Natural killer cell treated with Interleukin-12 subunit alpha and Interleukin-12 subunit beta and Interleukin-15 and Interleukin-18, amount 100 ng/mL, for 72 hours (primary cell): ENCODE results near the gene ALG5. TPM values are rescaled to one million over a fixed set of nuclear protein-coding genes. Genes with fewer than 3 reads are reported as not detected.

Source experiments
- total RNA-seq, 2 donors: library from RNA; stranded (reverse); gene quantifications; one replicate each; pipeline ENCODE4 v1.2.3, GENCODE V29; 2022

Gene ALG5
- total RNA-seq, 2 donors from 2014 or later: 34.7 to 34.9 TPM

Other genes with a start within 250 kb of the ALG5 start
- 10 to 100 TPM in 1 of 2 donors, 1 to 10 TPM in 1; 6.7 to 13.6 TPM for gene RFXAP, start 180.1 kb downstream of the ALG5 start, total RNA-seq
- not detected for gene SMAD9, start 79.1 kb downstream of the ALG5 start, total RNA-seq
- gene EXOSC8, start 1.4 kb upstream of the ALG5 start, total RNA-seq: 10 to 100 TPM; 80.0 to 85.6 TPM
- 10 to 100 TPM; 66.6 to 83.9 TPM for gene SUPT20H, start 60.3 kb upstream of the ALG5 start, total RNA-seq
- not detected for gene CSNK1A1L, start 106.3 kb upstream of the ALG5 start, total RNA-seq